Right lobe of liver (tissue), 4 donors: Measurements from ENCODE around the gene FAM149A.

ENCODE experiments used
- POLR2A ChIP-seq: fragments of 450-650 bp; IDR thresholded peaks from one replicate; pipeline ENCODE4 v1.6.1; 2017; ENCODE audit warnings: antibody characterized with exemption, mild to moderate bottlenecking
- TF ChIP-seq, protein P1 (sequence below), 4 donors: fragments of 200-600 bp in 3 of 4; fragments of 450-650 bp in 1 of 4; IDR thresholded peaks; one replicate each; pipeline versions ENCODE4 v1.5.1 to v1.8.0; 2016 to 2022; ENCODE audit warnings: antibody characterized with exemption in 4 of 4, mild to moderate bottlenecking in 2 of 4
- donor health status: DM: no; HTN: no; CAD: no.
- donor health status: DM: no; HTN: no; CAD: no.
- donor health status: DM: no; HTN: yes; CAD: no.

DNA sequence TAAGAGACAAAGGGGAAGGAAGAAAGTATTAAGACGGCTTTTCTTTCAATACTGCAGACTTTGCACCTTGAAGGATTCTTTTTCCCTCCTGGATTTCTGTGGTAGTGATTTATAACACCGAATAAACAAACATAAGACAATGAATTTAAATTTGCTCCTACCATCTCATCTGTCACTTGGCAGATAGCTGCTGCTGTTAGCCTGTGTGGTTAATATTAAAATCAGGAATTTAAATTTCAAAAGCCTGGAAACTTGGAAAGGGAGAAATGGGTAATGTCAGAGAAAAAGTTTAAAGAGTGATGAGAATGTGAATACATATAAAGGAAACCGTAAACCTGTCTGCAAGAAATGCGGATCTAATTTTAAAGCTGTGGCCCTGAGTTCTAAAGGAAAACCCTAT, 3.4 kb downstream of the FAM149A start:
- TF ChIP-seq, protein P1, sequence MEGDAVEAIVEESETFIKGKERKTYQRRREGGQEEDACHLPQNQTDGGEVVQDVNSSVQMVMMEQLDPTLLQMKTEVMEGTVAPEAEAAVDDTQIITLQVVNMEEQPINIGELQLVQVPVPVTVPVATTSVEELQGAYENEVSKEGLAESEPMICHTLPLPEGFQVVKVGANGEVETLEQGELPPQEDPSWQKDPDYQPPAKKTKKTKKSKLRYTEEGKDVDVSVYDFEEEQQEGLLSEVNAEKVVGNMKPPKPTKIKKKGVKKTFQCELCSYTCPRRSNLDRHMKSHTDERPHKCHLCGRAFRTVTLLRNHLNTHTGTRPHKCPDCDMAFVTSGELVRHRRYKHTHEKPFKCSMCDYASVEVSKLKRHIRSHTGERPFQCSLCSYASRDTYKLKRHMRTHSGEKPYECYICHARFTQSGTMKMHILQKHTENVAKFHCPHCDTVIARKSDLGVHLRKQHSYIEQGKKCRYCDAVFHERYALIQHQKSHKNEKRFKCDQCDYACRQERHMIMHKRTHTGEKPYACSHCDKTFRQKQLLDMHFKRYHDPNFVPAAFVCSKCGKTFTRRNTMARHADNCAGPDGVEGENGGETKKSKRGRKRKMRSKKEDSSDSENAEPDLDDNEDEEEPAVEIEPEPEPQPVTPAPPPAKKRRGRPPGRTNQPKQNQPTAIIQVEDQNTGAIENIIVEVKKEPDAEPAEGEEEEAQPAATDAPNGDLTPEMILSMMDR (IDR thresholded peaks at IDR 0.05) = no peak
- TF ChIP-seq POLR2A = no peak
